Gastrocnemius medialis (tissue), 4 donors: ENCODE results near the gene EPHA1.

Experiments
- POLR2A ChIP-seq, 2 donors: fragments of 450-650 bp; IDR thresholded peaks; one replicate each; pipeline ENCODE4 v1.6.1; 2017; ENCODE audit warnings: antibody characterized with exemption in 2 of 2, mild to moderate bottlenecking in 2 of 2, moderate library complexity in 2 of 2
- TF ChIP-seq, protein P1 (sequence below), 5 experiments: fragments of 450-650 bp in 3 of 5; fragments of 200-600 bp in 2 of 5; sonication (generic) in 2 of 5; IDR thresholded peaks in 4 of 5; conservative IDR thresholded peaks in 1 of 5; 1 replicate in 4 of 5; 2 replicates in 1 of 5; pipeline ENCODE4 v1.5.1; 2016 to 2019; ENCODE audit warnings: antibody characterized with exemption in 5 of 5, mild to moderate bottlenecking in 3 of 5, moderate library complexity in 3 of 5

DNA sequence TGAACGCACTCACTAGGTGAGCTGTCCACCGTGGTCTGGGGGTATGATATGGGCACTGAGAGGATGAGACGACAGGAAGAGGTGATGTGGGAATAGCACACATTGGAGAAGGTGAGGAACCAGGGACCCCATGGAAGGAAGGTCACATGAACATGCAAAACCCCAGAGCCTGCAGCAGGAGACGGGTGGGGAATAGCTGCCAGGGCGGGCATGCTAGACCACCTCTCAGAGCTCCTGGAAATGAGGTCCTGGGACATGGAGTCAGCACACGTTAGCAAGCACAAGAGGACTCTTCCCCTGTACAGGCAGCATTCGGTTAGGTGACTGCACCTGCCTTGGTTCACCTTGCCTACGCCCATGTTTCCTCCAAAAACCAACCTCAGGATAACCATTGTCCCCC, 54.3 kb downstream of the EPHA1 start:
- TF ChIP-seq, protein P1, sequence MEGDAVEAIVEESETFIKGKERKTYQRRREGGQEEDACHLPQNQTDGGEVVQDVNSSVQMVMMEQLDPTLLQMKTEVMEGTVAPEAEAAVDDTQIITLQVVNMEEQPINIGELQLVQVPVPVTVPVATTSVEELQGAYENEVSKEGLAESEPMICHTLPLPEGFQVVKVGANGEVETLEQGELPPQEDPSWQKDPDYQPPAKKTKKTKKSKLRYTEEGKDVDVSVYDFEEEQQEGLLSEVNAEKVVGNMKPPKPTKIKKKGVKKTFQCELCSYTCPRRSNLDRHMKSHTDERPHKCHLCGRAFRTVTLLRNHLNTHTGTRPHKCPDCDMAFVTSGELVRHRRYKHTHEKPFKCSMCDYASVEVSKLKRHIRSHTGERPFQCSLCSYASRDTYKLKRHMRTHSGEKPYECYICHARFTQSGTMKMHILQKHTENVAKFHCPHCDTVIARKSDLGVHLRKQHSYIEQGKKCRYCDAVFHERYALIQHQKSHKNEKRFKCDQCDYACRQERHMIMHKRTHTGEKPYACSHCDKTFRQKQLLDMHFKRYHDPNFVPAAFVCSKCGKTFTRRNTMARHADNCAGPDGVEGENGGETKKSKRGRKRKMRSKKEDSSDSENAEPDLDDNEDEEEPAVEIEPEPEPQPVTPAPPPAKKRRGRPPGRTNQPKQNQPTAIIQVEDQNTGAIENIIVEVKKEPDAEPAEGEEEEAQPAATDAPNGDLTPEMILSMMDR (IDR thresholded peaks at IDR 0.05 in 4 of 5, conservative IDR thresholded peaks at IDR 0.05 in 1 of 5), result no peak
- TF ChIP-seq POLR2A (IDR thresholded peaks at IDR 0.05), result no peak
